Left renal cortex interstitium (tissue), 4 donors: Measurements from ENCODE around the gene MPV17L. TPM values are rescaled to one million over a fixed set of nuclear protein-coding genes. Genes with fewer than 3 reads are reported as not detected.
"Not testable (repeated sequence)": the region's sequence is repeated elsewhere in the genome, so short reads cannot be mapped to it uniquely, and the experiment has no call there.

Experiments used
- DNase-seq, 4 donors: peaks; one replicate each; pipeline ENCODE4 v3.0.0-alpha.2; 2013; ENCODE audit warnings: low read depth in 4 of 4, low spot score in 2 of 4, missing footprints in 1 of 4
- polyA plus RNA-seq, 4 donors: library from polyadenylated mRNA; unstranded; fragments of 120-200 nt; gene quantifications; one replicate each; pipeline ENCODE4 v1.2.1, GENCODE V29; 2013; ENCODE audit not compliant: insufficient read length in 4 of 4

Gene MPV17L
- 10 to 100 TPM in 2 of 4 donors, 1 to 10 TPM in 2; 7.1 to 15.2 (median 9.6) TPM for polyA plus RNA-seq

GRCh38 chr16:15395631-15396508 is at the start of gene MPV17L:
TSS of gene MPV17L (plus strand) at chr16:15395754. CDS start at chr16:15395898, 144 bp downstream.
- DNase-seq: peak in 1 of 4 donors; percentile 19

- not testable (repeated sequence) for DNase-seq
Observed at GRCh38 chr16:15348721-15349120, 46.8 kb upstream of the MPV17L start.

GRCh38 chr16:15351251-15351650 is 44.3 kb upstream of the MPV17L start:
- DNase-seq: not testable (repeated sequence)

- DNase-seq: not testable (repeated sequence)
Observed at GRCh38 chr16:15351745-15352144, 43.8 kb upstream of the MPV17L start.

GRCh38 chr16:15352852-15353251 is 42.7 kb upstream of the MPV17L start:
- DNase-seq: not testable (repeated sequence)

- DNase-seq: not testable (repeated sequence)
Observed at GRCh38 chr16:15354846-15355245, 40.7 kb upstream of the MPV17L start.

- DNase-seq: not testable (repeated sequence)
Observed at GRCh38 chr16:15357495-15357894, 38.1 kb upstream of the MPV17L start.

- not testable (repeated sequence) for DNase-seq
Observed at GRCh38 chr16:15378194-15378593, 17.4 kb upstream of the MPV17L start, which contains the start of gene NPIPA5. TSS of gene NPIPA5 (minus strand) at chr16:15378294. CDS start at chr16:15378294, 0 bp downstream.

GRCh38 chr16:15382810-15383209 is 12.7 kb upstream of the MPV17L start:
- not testable (repeated sequence) for DNase-seq

- not testable (repeated sequence) for DNase-seq
Observed at GRCh38 chr16:15388060-15388459, 7.5 kb upstream of the MPV17L start.

GRCh38 chr16:15389916-15390315 is 5.6 kb upstream of the MPV17L start:
- DNase-seq: not testable (repeated sequence)

GRCh38 chr16:15393025-15393424 is 2.5 kb upstream of the MPV17L start:
- not testable (repeated sequence) for DNase-seq

GRCh38 chr16:15396509-15396829 is 915 bp downstream of the MPV17L start:
- not testable (repeated sequence) for DNase-seq

GRCh38 chr16:15396948-15397594 is 1.5 kb downstream of the MPV17L start:
- DNase-seq: no peak

- DNase-seq: peak in 1 of 4 donors; percentile 44
Observed at GRCh38 chr16:15398618-15399316, 3.2 kb downstream of the MPV17L start.

GRCh38 chr16:15399317-15399716 is 3.8 kb downstream of the MPV17L start:
- DNase-seq: no peak

GRCh38 chr16:15400314-15400713 is 4.8 kb downstream of the MPV17L start:
- DNase-seq: not testable (repeated sequence)

GRCh38 chr16:15401972-15402371 is 6.4 kb downstream of the MPV17L start:
- no peak for DNase-seq

GRCh38 chr16:15403392-15403995 is 7.9 kb downstream of the MPV17L start:
- DNase-seq: no peak

- DNase-seq: not testable (repeated sequence)
Observed at GRCh38 chr16:15404091-15404490, 8.5 kb downstream of the MPV17L start.
